ENCODE data around the gene TAMM41. TPM values are rescaled to one million over a fixed set of nuclear protein-coding genes. Genes with fewer than 3 reads are reported as not detected.

TAMM41 gene
- total RNA-seq, 1 donor from 2014 or later: 11.2 TPM

Other genes starting within 250 kb of the TAMM41 start
- 102 to 141 TPM (median 141 TPM) in 3 replicates for gene VGLL4, start 203.0 kb downstream of the TAMM41 start, total RNA-seq
- gene SYN2, start 157.5 kb upstream of the TAMM41 start, total RNA-seq: 0.44 to 0.97 TPM (median 0.47 TPM) in 3 replicates